OCI-LY3 (cell line): ENCODE results near the gene CD302.

ENCODE experiments used
- CTCF ChIP-seq: fragments of 200-600, 300-600 bp; sonication (generic); IDR thresholded peaks from 2 replicates; pipeline ENCODE4 v1.5.1; 2014; ENCODE audit warnings: antibody characterized with exemption, low read length, low read depth
- EZH2phosphoT487 ChIP-seq: fragments of 200-600 bp; shearing (Covaris generic); IDR thresholded peaks from 2 replicates; pipeline ENCODE4 v1.6.1; 2018; ENCODE audit warnings: antibody characterized with exemption, mixed run types, low read depth

- TF ChIP-seq CTCF (no peak), EZH2phosphoT487 (no peak)
Observed at GRCh38 chr2:159748089-159748488, 49.9 kb downstream of the CD302 start.
